ENCODE data around the gene AASDHPPT.

AASDHPPT gene

GRCh38 chr11:106086850-106087249, 9.4 kb downstream of the AASDHPPT start:
- DNase-seq (ENCODE audit: low spot score), result no peak

- peak; percentile 50 for DNase-seq (ENCODE audit: low spot score)
Observed at GRCh38 chr11:106087815-106088435, 10.5 kb downstream of the AASDHPPT start.

GRCh38 chr11:106088896-106089295, 11.4 kb downstream of the AASDHPPT start:
- DNase-seq (ENCODE audit: low spot score), result no peak

- DNase-seq (ENCODE audit: low spot score), result peak; percentile 3
Observed at GRCh38 chr11:106091480-106092123, 14.1 kb downstream of the AASDHPPT start.

- no peak for DNase-seq (ENCODE audit: low spot score)
Observed at GRCh38 chr11:106092446-106092845, 15.0 kb downstream of the AASDHPPT start.

- no peak for DNase-seq (ENCODE audit: low spot score)
Observed at GRCh38 chr11:106098893-106099553, 21.6 kb downstream of the AASDHPPT start.

- no peak for DNase-seq (ENCODE audit: low spot score)
Observed at GRCh38 chr11:106101370-106101769, 23.9 kb downstream of the AASDHPPT start.

GRCh38 chr11:106101819-106102218, 24.4 kb downstream of the AASDHPPT start:
- no peak for DNase-seq (ENCODE audit: low spot score)

- no peak for DNase-seq (ENCODE audit: low spot score)
Observed at GRCh38 chr11:106105986-106106385, 28.5 kb downstream of the AASDHPPT start.

- no peak for DNase-seq (ENCODE audit: low spot score)
Observed at GRCh38 chr11:106121570-106122320, 44.3 kb downstream of the AASDHPPT start.

GRCh38 chr11:106127604-106128003, 50.1 kb downstream of the AASDHPPT start:
- no peak for DNase-seq (ENCODE audit: low spot score)

GRCh38 chr11:106128740-106129139, 51.3 kb downstream of the AASDHPPT start:
- no peak for DNase-seq (ENCODE audit: low spot score)

GRCh38 chr11:106131998-106132397, 54.5 kb downstream of the AASDHPPT start:
- no peak for DNase-seq (ENCODE audit: low spot score)

GRCh38 chr11:106132582-106133354, 55.3 kb downstream of the AASDHPPT start:
- no peak for DNase-seq (ENCODE audit: low spot score)

GRCh38 chr11:106133529-106133928, 56.1 kb downstream of the AASDHPPT start:
- no peak for DNase-seq (ENCODE audit: low spot score)

GRCh38 chr11:106137061-106137460, 59.6 kb downstream of the AASDHPPT start:
- no peak for DNase-seq (ENCODE audit: low spot score)

- DNase-seq (ENCODE audit: low spot score), result no peak
Observed at GRCh38 chr11:106137758-106138157, 60.3 kb downstream of the AASDHPPT start.

All from CD4-positive, alpha-beta T cell treated with Interleukin-2 at 100 ng/mL for 4 hours (primary cell).